Spleen (tissue), 7 donors: ENCODE data around the gene RBM10.

ENCODE experiments used
- CTCF ChIP-seq, 11 experiments: fragments of 200-600 bp in 7 of 11; fragments of 450-650 bp in 4 of 11; sonication (generic) in 4 of 11; IDR thresholded peaks in 8 of 11; conservative IDR thresholded peaks in 3 of 11; 1 replicate in 7 of 11; 2 replicates in 4 of 11; pipeline versions ENCODE4 v1.4.0 to v1.8.0; 2016 to 2021; ENCODE audit warnings: antibody characterized with exemption in 11 of 11, inconsistent platforms in 4 of 11, mild to moderate bottlenecking in 1 of 11
- POLR2A ChIP-seq, 3 donors: fragments of 450-650 bp; IDR thresholded peaks; one replicate each; pipeline ENCODE4 v1.5.1; 2017; ENCODE audit warnings: antibody characterized with exemption in 3 of 3, mild to moderate bottlenecking in 1 of 3
- POLR2AphosphoS5 ChIP-seq, 3 donors: sonication (generic); formaldehyde crosslinking; IDR thresholded peaks; one replicate each; pipeline ENCODE4 v1.5.1; 2017; ENCODE audit warnings: antibody characterized with exemption in 3 of 3
- donor health status: DM: no; HTN: no; CAD: no; lungs with moderate emphysema.
- donor health status: DM: no; HTN: no; CAD: no.
- donor health status: DM: no; HTN: no; CAD: no.

GRCh38 chrX:47184486-47184885 lies 39.5 kb downstream of the RBM10 start:
- TF ChIP-seq CTCF (IDR thresholded peaks at IDR 0.05 in 8 of 11, conservative IDR thresholded peaks at IDR 0.05 in 3 of 11) (no peak), POLR2AphosphoS5 (IDR thresholded peaks at IDR 0.05) (no peak), POLR2A (IDR thresholded peaks at IDR 0.05) (no peak)
